NCI-H524 (cell line): ENCODE data around the gene SPTSSB.

Experiments used
- DNase-seq, 2 experiments: peaks; one replicate each; lab custom pipeline; 2025; lab: John Stamatoyannopoulos, UW

Gene SPTSSB, protein sequence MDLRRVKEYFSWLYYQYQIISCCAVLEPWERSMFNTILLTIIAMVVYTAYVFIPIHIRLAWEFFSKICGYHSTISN

DNA sequence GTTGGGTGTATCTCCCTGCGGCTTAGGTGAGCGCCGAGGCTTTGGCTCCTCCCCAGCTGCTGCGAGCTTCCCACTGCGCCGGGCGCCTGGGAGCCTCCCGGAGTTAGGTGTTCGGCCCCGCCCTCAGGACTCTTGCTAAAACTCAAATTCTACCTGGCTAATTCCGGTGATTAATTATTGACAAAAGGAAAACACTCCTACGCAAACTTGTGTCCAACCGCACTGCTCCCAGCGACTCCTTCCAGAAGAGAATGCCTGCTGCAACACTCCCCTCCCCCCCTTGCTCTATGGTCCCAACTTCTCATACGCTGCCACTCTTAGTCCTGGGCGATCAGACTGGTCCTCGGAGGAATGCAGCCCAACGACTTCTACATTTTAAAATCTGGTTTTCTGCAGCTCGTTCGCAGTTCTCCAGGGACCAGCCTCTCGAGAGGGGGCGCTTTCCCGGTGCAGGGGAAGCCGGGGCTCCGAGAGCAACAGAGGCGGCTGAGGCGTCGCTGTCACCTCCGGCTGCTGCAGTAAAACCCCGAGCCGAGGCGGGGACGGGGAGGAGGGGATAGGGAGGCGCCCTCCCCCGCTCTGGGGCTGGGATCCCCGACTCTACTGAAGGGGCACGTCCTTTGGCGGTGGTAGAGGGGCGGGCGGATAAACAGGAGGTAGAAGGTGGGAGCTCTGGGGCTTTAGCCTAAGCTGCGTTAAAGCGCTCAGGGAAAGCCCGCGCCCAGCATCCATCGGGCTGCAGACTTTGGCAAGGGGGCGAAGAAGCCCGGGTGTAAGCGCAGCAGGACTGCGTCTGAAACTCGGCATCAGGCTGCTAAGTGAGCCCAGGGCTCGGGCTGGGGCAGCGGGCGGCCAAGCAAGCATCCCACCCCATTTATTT lies at the start of gene SPTSSB:
Gene SPTSSB, minus strand, starts transcription at position 77 of the 880 bp plus-strand sequence. CDS start 25,194 bp downstream, outside the sequence.
- DNase-seq = peak; percentile 63 to 81

DNA sequence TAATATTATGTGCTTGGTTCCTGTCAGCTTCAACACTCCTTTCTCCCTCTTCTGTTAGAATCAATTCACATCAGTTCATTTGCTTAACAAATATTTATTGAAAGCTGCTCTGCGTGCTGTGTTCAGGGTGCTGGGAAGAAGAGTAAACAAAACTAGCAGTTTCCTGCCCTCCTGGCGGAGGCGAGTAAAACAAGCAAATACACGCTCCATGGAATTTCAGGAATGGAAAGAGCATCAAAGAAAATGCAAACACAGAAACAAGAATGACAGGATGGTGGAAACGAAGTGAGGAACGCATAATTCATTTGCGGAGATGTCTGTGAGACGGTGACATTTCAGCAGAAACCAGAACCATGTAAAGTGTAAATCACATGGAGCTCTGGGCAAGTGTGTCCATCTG lies 49.4 kb upstream of the SPTSSB start:
- no peak for DNase-seq

DNA sequence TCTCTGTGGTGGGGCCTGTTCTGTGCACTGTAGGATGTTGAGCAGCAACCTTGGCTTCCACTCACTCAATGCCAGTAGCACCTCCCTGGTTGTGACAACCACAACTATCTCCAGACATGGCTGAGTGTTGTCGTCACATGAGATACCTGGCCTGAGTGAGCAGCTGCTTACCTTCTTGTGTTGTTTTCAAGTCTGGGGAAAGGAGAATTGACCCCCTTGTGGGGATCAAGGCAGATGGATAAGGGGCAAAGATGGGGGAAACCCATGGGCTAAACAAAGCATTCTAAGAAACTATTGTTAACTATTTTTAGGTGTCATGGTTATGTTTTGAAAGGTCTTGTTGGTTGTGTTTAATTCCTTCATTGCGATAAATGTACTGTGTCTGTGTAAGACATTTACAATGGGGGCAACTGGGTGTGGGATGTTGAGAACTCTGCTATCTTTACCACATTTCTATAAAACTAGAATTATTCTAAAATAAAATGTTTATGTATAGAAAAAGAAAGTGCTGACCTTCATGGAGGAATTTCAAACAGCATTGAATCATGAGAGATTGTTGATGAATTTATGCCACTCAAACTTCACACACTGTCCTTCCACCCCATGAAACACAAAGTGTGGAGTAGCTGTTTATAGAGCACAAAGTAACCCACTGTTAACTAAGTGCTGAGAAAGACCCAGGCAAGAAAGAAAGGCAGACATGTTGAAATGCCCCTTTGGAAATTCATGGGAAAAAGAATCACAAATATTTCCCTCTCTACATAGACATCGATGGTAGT lies 48.4 kb upstream of the SPTSSB start:
- no peak for DNase-seq

DNA sequence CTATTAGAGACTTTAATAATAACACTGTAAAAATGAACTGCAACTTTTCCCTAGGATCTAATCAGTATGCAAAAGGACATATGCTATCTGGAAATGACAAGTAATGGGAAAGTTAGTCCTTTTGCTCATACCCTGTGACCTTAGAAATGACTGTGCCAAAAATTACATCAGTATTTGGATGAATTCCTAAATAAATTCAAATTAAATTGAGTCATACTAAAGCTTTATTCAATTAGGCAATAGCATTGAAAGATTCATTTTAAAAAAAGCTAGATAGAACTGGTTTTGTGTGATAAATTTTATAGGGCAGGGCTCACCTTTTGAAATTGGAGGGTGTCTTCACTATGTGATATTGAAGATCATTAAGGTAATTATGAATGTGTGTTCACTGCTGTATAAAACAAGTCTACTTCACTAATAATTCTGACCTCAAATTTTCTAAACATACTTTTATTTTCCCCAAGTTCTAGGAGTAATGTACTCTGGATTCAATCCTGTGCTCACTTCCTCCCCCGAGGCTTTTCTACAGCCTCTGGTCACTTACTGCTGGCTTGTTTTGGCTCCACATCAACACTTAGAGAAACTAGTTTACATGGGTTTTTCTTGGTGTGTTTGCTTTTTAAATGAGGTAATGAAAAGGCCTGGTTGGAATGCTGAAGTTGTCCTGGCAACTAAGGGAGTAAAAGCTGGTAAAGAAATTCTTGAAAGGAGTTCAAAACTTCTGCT lies 44.4 kb upstream of the SPTSSB start:
- DNase-seq = no peak

DNA sequence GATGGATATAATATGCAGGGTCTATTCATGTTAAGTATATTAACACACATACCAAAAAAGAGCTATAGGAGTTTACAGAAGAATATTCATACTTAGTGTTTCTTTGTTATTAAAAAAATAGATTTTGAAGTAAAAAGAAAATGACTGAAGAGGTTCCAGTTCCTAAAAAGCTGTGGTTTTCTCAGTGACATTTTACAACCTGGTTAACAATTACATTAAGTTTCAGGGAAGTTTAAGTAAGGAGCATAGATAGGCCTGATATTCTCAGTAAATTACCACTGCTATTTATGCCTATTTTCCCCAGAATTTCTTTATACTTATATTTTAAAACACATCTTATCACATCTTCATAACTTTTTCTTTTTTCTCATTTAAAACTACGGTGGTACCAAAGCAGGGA lies 43.6 kb upstream of the SPTSSB start:
- DNase-seq = no peak

DNA sequence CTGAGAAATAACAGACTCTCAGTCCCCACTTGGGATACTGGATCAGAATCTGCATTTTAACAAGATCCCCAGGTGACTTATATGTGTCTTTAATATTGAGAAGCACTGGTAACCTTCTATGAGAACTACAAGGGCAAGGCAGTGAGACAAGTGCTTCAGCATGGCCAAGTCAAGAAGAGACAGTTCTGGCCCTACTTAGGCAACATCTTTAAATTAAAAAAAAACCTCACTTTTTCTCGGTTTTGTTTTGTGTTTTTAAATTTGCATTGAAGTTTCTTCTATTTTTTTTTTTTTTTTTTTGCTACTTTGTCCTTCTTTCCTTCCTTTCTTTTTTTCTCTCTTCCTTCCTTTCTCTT lies 42.5 kb upstream of the SPTSSB start:
- DNase-seq = no peak

DNA sequence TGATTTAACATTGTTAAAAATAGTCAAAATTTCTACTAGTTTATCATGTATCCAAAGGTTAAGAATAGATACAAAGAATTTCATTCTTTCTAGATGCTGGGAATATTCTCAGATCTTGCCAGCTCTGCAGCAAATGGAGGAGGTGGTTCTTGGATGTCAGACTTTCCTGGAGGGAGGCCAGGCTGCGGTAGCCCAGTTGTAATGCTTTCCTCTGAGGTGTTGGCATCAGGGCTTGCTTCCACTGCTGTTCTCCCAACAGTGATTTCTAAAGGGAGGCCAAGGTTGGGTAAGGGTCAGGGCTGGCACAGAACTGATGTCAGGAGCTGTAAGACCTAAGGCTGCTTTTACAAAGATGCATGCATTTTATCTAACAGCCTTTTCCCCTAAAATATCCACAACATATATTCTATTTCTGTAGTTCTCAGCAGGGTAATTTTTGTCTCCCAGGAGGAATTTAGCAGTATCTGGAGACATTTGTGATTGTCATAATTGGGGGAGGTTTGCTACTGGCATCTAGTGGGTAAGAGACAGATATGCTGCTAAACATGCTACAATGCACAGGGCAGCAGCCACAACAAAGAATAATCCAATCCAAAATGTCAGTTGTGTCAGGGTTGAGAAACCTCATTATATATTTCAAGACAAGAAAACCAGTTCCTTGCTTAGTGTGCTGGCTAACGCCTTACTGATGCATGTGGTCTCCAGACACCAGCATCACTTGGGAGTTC lies 42.0 kb upstream of the SPTSSB start:
- no peak for DNase-seq

DNA sequence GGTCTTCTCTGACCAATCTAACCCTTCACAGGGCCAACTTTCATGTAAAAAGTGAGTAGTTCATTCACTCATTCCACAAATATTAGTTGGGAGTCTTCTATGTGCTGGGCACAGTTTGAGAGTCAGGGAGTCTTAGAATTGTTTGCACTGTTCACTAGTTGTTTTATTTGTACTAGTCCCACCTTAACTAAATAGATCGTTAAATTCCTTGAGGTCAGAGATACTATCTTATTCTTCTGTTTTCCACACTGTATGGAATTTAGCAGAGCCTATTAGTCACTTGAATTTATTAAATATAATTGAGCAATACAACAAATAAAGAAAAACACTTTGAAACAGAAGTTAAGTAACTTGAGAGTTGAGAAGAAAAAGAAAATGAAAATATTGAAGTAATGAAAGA lies 40.8 kb upstream of the SPTSSB start:
- no peak for DNase-seq

DNA sequence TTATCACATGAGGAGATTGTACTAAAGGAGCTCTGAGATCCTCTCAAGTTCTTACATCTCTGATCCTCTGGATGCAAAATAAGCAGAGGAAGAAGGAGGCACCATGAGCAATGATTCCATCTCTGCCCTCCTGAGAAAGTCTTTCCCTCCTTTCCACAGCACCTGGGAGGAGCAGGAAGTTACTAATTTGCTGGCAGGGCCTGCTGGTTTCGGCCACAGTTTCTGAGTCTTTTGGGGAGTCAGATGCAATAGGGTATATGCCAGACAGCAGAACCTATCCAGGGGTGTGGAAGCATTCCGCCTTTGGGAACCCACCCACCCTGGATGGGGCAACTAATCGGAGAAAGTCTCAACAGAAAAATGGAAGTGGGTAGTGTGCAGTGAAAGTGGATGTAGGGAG lies 38.5 kb upstream of the SPTSSB start:
- no peak for DNase-seq

DNA sequence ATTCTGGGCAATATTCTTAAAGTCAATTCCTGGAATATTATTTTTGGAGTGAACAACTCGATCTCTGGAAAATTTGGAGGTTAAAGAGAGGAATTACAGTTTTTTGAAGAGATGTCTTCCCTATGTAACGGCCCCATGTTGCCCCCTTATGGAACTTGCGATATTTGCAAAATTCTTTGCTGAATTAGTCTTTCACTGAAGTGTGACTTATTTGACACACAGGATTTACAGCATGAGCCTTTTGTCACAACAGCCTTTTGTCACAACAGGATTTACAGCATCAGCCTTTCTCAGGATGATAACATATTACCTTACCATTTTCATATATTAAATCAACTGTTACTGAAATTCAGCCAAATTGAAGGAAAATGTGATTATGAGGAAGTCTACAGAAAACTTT lies 37.8 kb upstream of the SPTSSB start:
- peak; percentile 36 to 60 for DNase-seq

DNA sequence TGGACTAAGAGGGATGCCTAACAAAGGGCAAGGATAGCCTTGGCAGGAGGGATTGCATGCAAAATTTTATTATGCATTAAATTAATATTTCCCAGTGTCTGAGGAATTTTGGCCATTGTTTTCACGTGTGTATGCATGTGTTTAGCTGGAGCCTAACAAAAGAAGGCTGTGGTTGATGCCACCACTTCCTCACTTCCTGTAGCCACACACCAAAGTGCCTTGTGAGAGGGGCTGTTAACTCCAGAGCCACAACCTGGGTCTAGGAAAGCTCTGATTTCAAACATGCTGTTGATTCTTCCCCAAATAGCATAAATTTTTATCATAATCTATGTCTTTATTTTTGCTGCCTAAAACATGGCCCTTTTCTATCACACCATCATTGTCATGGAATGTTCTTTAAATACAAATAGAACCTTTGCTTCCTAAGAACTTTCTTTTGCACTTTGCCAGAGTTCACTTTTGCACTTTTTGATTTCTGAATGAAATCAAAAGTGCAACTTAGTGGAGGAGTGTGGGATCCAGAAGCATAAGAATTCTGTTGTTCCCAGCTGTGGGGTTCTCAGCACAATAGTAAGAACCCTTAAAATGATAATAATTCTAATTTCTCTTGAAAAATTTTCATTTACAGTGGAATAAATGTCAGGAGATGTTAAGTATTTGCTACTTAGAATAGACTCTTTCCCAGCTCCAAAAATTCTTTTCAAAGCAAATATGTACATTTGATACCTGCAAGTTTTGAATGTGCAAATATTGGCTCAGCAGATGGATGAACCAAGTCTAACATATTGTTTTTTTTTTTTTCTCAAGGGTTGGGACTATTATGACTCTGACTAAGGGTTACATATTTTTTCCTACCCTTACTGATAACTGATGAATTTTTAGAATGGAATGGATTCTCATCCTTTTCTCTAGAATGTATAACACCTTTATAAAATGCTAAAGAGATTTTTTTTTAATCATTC lies 35.6 kb upstream of the SPTSSB start:
- no peak for DNase-seq

DNA sequence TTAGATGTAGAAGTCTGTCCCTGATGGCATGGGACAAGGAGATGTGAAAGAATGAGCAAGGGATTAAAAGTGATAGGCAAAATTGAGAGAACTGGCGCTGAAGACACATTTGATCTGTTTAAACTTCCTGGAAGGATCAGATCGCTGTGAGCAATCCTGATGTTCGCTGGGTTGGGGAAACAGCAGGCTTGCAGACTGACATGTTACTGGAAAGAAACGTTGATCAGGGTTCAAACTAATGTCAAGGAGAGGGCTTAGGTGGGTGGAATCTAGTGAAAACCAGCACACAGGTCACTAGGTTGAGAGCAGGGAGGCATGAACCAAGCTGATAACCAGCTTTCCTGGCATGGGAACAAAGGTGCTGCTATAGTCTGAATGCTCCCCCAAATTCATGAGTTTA lies 34.5 kb upstream of the SPTSSB start:
- no peak for DNase-seq

DNA sequence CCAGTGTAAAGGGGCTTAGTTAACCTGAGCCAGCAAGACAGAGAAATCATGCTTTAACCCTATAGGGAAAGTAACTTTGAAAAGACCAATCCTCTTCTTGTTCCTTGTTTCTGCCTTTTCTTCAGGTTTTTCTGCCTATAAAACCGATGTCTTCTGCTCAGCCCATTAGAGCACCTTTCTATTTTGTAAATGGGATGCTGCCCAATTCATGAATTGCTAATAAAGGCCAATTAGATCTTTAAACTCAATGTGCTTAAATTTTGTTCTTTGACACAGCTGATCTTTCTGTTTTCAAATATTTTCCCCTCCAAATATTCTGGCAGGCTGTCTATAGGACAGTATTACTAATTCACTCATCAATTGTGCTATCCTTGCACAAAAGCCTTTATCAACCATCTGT lies 33.8 kb upstream of the SPTSSB start:
- no peak for DNase-seq

DNA sequence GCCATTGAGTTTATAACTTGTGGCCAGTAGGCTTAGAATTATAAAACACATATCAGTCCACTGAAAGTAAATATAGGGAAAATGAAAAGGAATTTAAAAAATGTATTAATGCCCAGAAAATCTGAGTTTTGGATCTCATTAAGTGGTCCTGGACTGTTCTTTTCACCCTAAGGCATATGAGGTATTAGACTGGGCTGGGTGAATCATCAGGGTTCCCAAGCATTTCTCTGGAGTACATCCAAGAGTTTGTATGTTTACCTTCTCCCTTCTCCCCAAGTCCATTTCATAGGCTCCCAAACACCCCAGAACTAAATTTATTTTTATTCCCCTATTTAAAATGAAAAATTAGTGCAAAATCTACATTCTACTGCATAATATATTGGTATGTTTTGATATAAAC lies 31.9 kb upstream of the SPTSSB start:
- no peak for DNase-seq

DNA sequence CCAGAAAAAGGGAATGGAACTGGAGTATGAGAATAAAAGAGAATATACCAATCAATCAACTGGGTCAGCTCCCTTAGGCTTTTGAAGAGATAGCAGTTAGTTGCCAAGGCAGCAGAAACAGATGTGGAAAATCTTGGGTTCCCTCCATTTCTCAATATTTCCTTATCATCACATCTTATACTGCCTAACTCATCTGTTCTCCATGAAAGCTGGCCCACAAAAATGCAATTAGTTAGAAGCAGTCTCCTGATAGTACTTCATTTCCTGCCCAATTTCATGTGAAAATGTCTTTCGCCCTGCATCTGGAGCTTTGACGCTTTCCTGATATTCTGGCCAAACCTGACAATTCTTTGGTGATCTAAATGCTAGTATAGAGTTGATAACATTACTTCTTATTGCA lies 30.1 kb upstream of the SPTSSB start:
- DNase-seq = no peak

DNA sequence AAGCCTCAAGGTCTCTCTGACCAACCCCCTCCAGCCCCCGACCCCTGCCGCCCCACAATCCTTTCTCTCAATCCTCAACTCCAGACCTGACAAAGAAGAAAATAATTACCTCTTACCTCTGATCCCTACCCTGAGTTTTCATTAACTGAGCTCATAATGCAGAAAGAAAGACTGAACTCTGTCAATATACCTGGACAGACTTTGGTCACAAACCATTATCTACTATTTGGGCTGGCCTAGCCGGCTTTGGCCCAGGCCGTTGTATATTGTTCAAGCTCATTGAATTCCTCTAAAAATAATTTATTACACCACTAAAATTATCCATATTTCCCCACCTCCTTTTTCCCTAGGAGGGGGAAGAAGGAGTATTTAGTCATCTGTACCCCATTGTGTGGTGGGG lies 29.3 kb upstream of the SPTSSB start:
- DNase-seq = no peak

DNA sequence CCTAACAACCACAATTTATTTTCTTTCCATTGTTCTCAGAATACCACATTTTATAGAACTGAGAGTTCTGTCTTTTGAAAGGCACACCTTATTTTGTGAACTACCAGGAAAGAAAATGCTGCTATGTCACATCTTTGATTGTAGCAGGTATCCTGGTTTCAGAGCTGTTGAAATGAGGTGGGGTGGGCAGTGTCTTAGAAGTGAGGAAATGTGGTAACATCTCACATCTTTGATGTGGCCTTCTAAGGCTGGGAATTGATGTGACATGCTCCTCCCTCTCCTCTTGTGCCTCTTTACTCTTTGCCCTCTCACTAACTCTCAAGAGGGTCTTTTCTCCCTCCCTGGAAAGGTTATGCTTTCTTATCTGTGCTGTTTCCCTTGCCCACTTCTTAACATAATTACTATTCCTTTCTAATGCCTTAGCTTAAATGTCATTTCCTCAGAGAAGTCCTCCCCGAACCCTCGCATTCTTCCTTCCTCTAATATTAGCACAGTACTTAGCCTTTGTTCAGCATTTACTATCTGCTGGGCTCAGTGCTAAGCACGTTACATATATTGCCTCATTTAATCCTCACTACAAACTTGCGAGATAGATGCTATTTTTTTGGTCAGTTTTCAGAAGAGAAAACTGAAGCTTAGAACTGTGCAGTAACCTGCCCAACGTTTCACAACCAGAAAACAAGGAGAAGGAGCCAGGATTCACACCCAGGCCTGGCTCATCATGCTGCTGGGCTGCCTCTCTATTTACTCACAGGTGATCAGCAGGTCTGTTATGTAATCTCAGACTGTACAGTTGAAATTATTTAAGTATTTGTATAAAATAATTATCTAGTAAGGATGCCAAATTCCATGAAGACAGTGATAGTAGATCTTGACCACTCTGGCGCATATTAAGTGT lies 24.0 kb upstream of the SPTSSB start:
- DNase-seq = no peak

DNA sequence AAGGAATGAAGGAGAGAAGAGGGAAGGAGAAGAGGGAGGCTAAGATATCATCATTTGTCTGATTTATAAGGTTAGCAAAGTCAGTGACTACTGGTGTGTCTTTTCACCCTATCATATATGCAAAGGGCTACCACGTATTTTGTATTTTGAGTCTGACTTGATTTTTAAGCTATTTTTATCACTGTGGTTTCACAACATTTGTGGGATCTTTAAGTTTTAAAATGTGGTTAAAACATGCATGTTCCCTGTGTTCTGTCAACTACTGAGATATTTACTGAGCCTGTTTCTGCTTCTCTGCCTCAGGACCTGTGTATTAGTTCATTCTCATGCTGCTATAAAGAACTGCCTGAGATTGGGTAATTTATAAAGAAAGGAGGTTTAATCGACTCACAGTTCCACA lies 22.5 kb upstream of the SPTSSB start:
- DNase-seq = no peak

DNA sequence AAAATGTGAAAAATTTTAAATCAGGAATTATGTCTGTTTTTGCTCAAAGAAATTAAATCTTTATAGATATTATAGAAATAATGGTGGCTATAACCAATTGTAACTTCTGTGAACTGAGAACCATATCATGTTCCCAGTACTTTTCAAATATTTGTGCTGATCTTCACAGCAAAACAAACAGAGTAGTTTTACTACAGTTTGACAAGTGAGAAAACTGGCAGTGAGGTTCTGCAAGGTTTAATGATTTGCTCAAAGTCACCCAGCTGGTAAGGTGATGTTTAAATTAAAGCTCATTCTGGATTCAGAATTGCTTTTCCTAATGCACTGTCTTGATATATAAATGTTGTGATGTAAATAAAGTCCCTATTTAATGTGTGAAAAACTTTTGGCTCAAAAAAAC lies 22.0 kb upstream of the SPTSSB start:
- no peak for DNase-seq

DNA sequence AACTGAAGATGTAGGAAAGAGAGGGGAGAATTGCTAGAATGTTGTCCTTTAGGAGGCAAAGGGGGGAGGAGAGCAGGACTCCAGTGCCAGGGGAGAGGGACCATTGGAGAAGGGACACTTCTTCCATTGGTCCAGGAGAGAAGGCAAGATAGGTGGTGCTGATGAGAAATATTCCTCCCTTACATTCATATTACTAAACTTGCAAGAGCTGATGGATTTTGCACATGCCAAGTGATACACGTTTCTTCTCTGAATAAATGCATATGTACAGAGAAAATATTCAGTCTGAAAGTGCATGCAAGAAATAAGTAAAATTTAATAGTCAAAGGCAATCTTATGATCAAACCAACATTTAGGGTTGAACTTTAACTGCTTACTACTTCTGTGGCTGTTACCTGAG lies 21.5 kb upstream of the SPTSSB start:
- DNase-seq = no peak
